ENCODE measurements around the gene KRT15. TPM values are rescaled to one million over a fixed set of nuclear protein-coding genes. Genes with fewer than 3 reads are reported as not detected.

The KRT15 gene
- total and polyA plus RNA-seq, 9 of the 15 experiments (the other 6 are each of a cell fraction or from before 2014, with no cell fraction given) = 0.28 to 4.4 (median 0.56) TPM

GRCh38 chr17:41561554-41561953 is 42.9 kb upstream of the KRT15 start:
- intact Hi-C loops (cut with micrococcal nuclease) = no loop called here
- ChIA-PET POLR2A (interaction anchor here (0.7 to 2.7 kb wide), 2 partner anchors 12 to 254 kb away, joined by 5 to 12 read pairs; no protein-coding TSS in a partner anchor), CTCF (ENCODE audit: low intra/inter-chr PET ratio) (interaction anchor here (1.1 to 1.9 kb wide), 2 partner anchors 101 to 652 kb away, joined by 3 to 6 read pairs; no protein-coding TSS in a partner anchor)
- BruUV-seq (replicated peaks) = no TSS peak
- H3K4me2 ChIP-seq (ENCODE audit: insufficient read depth, low read length) = no peak overlapping the region
- peaks cover 26 to 39% of the 10 kb centered on the region in 2 experiments for H3K27me3 ChIP-seq (ENCODE audit: control insufficient read depth in 2 of 2, insufficient read depth in 2 of 2, low read length in 2 of 2)
- no peaks in the 10 kb centered on the region for H3K9me3 ChIP-seq (replicated peaks; ENCODE audit: control insufficient read depth, insufficient read depth, low read depth, low read length)
- peak; percentile 17; the same call in 1 of the 2 replicates for TF ChIP-seq REST (IDR thresholded peaks at IDR 0.05; ENCODE audit: borderline replicate concordance)
- no peak for TF ChIP-seq REST (CRISPR knock-in tag; IDR thresholded peaks at IDR 0.05; ENCODE audit: low read depth)
- TF ChIP-seq HMBOX1 (IDR thresholded peaks at IDR 0.05) = 0 out of 2 replicates have a peak, but pooled peaks have one; percentile 16
- TF ChIP-seq CTCF (IDR thresholded peaks at IDR 0.05 in 2 of 3, conservative IDR thresholded peaks at IDR 0.05 in 1 of 3; ENCODE audit: insufficient read depth in 2 of 3, low read depth in 1 of 3, low read length in 3 of 3) = peak in 2 of 3 experiments; percentile 15 to 27; a peak in 1 of 6 replicates
- no peak for TF ChIP-seq NBN (IDR thresholded peaks at IDR 0.05; ENCODE audit: low read depth)
- no peak for TF ChIP-seq STAT5A (IDR thresholded peaks at IDR 0.05; ENCODE audit: borderline replicate concordance, low read length)
- no peaks in the 10 kb centered on the region for H3K36me3 ChIP-seq (ENCODE audit: control insufficient read depth, insufficient read depth, low read length)
- no peak overlapping the region for H3K9ac ChIP-seq (ENCODE audit: insufficient read depth in 1 of 2, low read depth in 2 of 2, low read length in 2 of 2)
- no peak overlapping the region for H3K27ac ChIP-seq (ENCODE audit: extremely low read depth, low read depth, low read length)
- WGBS (ENCODE audit: insufficient coverage, low coverage, missing lambda C conversion rate) = 4% methylated on average over 6 of the region's 6 CpGs
- peak in 1 of 4 experiments; percentile 14 for DNase-seq (ENCODE audit: extremely low read depth in 1 of 4, low spot score in 3 of 4)
- H3K79me2 ChIP-seq (ENCODE audit: control insufficient read depth, insufficient read depth, low read length) = no peaks in the 10 kb centered on the region
- no peaks in the 10 kb centered on the region for H3K9me1 ChIP-seq (ENCODE audit: control insufficient read depth, insufficient read depth, low read length)
- no peaks in the 10 kb centered on the region for H4K20me1 ChIP-seq (replicated peaks; ENCODE audit: control insufficient read depth, insufficient read depth, low read length)
- in situ Hi-C loops (cut with MboI) = no loop called here
- no peaks in the 10 kb centered on the region; a peak in 1 of 5 replicates for H3K4me1 ChIP-seq (replicated peaks in 1 of 2; ENCODE audit: control insufficient read depth in 2 of 2, insufficient read depth in 2 of 2, low read length in 2 of 2)
- H2AFZ ChIP-seq (ENCODE audit: low read depth, low read length) = no peak overlapping the region
- FAIRE-seq = no peak
- ATAC-seq = peak; percentile 73; the same call in 2 of the 3 replicates
- H3K4me3 ChIP-seq = no peak overlapping the region
